ENCODE data around the gene WDR7. TPM values are rescaled to one million over a fixed set of nuclear protein-coding genes. Genes with fewer than 3 reads are reported as not detected.

Gene WDR7
- total and polyA plus RNA-seq, 9 of the 15 experiments (the other 6 are each of a cell fraction or from before 2014, with no cell fraction given) = 1.4 to 9.4 (median 5.3) TPM

GRCh38 chr18:57051657-57052044 is 400.5 kb downstream of the WDR7 start (continued):
- TF ChIP-seq ZBTB7A (IDR thresholded peaks at IDR 0.05; ENCODE audit: borderline replicate concordance, control insufficient read depth, low read depth, low read length) (no peak), RBM25 (IDR thresholded peaks at IDR 0.05; ENCODE audit: low read depth, low read length, severe bottlenecking) (no peak), ASH1L (IDR thresholded peaks at IDR 0.05; ENCODE audit: borderline replicate concordance, low read depth, partially characterized antibody) (no peak), ZNF583 (CRISPR knock-in tag; IDR thresholded peaks at IDR 0.05) (no peak), TAF1 (IDR thresholded peaks at IDR 0.05; ENCODE audit: control insufficient read depth, extremely low read depth, insufficient read depth, low read length, severe bottlenecking) (no peak), RBM15 (IDR thresholded peaks at IDR 0.05; ENCODE audit: insufficient read depth, low read length) (no peak), TCFL5 (CRISPR knock-in tag; conservative IDR thresholded peaks at IDR 0.05) (no peak), EWSR1 (IDR thresholded peaks at IDR 0.05; ENCODE audit: borderline replicate concordance, low read depth, partially characterized antibody) (no peak), NCOA2 (IDR thresholded peaks at IDR 0.05; ENCODE audit: partially characterized antibody in 2 of 2) (no peak), PHB2 (IDR thresholded peaks at IDR 0.05; ENCODE audit: low read depth) (no peak), TGIF2 (CRISPR knock-in tag; IDR thresholded peaks at IDR 0.05) (no peak), FOXK1 (CRISPR knock-in tag; IDR thresholded peaks at IDR 0.05; ENCODE audit: borderline replicate concordance) (no peak), HDAC8 (tag; IDR thresholded peaks at IDR 0.05) (no peak), FOXA1 (IDR thresholded peaks at IDR 0.05; ENCODE audit: borderline replicate concordance) (no peak), ZFP30 (CRISPR knock-in tag; IDR thresholded peaks at IDR 0.05; ENCODE audit: borderline replicate concordance) (no peak), STAT5B (CRISPR knock-in tag; IDR thresholded peaks at IDR 0.05) (no peak), RFX1 (IDR thresholded peaks at IDR 0.05) (no peak), SPI1 (IDR thresholded peaks at IDR 0.05; ENCODE audit: borderline replicate concordance, low read depth, low read length) (no peak), RUNX1 (IDR thresholded peaks at IDR 0.05; ENCODE audit: low read depth) (no peak), SAP30 (IDR thresholded peaks at IDR 0.05; ENCODE audit: borderline replicate concordance, insufficient read depth, low read depth, low read length, poor library complexity, severe bottlenecking) (no peak), ZNF224 (CRISPR knock-in tag; IDR thresholded peaks at IDR 0.05) (no peak), MTA3 (IDR thresholded peaks at IDR 0.05; ENCODE audit: borderline replicate concordance) (no peak), ELF1 (tag; IDR thresholded peaks at IDR 0.05) (no peak), ZEB2 (IDR thresholded peaks at IDR 0.05) (no peak)
- TF ChIP-seq, protein P1, sequence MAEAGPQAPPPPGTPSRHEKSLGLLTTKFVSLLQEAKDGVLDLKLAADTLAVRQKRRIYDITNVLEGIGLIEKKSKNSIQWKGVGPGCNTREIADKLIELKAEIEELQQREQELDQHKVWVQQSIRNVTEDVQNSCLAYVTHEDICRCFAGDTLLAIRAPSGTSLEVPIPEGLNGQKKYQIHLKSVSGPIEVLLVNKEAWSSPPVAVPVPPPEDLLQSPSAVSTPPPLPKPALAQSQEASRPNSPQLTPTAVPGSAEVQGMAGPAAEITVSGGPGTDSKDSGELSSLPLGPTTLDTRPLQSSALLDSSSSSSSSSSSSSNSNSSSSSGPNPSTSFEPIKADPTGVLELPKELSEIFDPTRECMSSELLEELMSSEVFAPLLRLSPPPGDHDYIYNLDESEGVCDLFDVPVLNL (CRISPR knock-in tag; IDR thresholded peaks at IDR 0.05; ENCODE audit: low read depth) = no peak
- TF ChIP-seq, protein P2, sequence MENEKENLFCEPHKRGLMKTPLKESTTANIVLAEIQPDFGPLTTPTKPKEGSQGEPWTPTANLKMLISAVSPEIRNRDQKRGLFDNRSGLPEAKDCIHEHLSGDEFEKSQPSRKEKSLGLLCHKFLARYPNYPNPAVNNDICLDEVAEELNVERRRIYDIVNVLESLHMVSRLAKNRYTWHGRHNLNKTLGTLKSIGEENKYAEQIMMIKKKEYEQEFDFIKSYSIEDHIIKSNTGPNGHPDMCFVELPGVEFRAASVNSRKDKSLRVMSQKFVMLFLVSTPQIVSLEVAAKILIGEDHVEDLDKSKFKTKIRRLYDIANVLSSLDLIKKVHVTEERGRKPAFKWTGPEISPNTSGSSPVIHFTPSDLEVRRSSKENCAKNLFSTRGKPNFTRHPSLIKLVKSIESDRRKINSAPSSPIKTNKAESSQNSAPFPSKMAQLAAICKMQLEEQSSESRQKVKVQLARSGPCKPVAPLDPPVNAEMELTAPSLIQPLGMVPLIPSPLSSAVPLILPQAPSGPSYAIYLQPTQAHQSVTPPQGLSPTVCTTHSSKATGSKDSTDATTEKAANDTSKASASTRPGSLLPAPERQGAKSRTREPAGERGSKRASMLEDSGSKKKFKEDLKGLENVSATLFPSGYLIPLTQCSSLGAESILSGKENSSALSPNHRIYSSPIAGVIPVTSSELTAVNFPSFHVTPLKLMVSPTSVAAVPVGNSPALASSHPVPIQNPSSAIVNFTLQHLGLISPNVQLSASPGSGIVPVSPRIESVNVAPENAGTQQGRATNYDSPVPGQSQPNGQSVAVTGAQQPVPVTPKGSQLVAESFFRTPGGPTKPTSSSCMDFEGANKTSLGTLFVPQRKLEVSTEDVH (IDR thresholded peaks at IDR 0.05; ENCODE audit: low read depth, partially characterized antibody) = no peak

Data from K562 (cell line).